GM19463 (cell line): ENCODE data around the gene STX18.
"Not testable (repeated sequence)": the region's sequence is repeated elsewhere in the genome, so short reads cannot be mapped to it uniquely, and the experiment has no call there.

ENCODE experiments used
- ATAC-seq: cut with Tn5 transposase; IDR thresholded peaks from one replicate; pipeline ENCODE4 v1.9.1; 2021; ENCODE audit warnings: mild to moderate bottlenecking, moderate library complexity; ENCODE audit not compliant: unreplicated experiment

STX18 gene

DNA sequence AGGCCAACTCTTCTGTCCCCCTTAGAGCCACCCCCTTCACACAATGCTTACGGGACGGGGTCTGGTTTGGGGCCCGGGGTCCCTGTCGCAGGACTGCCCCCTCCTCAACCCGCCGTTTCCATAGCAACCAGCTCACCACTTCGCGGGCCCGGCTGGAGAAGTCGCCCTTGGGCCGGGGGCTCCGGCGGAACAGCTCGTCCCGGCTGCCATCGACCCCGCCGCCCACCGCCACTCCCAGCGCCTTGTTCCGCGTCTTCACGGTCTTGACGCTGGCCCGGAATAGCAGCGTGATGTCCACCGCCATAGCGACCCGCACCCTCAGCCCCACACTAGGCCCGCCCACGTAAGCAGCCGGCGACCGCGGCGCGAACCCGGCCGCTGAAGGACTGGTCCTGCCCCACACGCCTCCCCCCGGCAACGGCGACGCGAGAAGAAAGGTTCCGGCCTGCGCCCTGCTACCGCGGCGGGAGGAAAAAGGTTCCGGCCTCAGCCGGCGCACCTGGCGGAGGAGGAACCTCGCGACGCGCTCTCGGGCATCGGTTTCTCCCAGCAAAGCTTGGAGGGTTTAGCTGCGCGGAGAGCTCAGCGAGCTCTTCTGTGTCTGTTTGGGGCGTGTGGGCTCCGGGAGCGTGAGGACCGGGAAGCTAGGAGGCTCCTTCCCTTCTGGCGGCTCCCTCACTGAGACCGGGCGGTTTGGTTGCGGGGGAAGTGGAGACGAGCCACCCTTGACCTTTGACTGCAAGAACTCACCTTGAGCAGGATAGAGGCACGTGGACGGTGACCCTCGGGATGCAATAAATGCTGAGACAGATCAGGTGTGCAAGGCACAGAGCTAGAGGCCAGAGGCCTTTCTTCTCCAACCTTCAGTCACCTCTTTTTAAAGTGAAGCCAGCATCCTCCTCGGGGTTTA, at the start of gene STX18:
Gene STX18, minus strand, starts transcription at position 388 of the 910 bp plus-strand sequence. Its CDS starts 84 bp downstream, at position 304.
- ATAC-seq: peak; percentile 93

DNA sequence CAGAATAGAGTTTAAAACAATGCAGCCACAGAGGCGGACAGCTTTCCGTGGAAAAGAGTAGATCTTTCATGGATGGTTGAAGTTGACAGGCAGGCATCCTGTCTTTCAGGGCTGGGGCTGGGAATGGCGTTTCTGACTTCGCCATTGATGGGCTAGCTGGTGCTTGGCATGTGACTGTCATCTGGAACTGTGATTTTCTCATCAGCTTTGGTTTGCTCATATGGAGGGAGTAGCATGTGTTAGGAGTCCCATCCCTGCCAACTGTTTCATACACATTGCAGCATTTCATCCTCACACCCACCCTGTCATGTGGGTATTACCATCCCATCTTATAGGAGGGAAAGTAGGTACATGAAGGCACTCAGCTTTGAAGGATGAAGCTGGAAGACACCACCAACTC, 49.2 kb upstream of the STX18 start:
- ATAC-seq: no peak

DNA sequence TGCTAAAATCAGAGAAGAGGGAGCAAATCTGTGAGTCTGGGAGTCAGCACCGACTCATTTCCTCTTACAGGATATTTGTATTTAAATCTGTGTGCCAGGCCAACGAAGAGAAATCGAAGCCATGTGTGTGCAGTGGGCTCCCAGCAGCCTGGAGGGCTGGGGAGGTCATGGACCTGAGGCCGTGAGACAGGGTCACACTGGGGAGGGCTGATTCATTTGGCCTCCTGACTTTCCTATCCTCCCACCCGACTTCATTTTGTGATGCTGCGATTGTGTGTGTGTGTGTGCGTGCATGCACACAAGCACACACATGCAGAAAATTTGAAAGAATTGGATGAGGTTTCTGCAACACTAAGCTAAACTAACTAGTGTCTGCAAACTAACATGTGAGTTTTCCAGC, 48.7 kb upstream of the STX18 start:
- ATAC-seq: no peak

DNA sequence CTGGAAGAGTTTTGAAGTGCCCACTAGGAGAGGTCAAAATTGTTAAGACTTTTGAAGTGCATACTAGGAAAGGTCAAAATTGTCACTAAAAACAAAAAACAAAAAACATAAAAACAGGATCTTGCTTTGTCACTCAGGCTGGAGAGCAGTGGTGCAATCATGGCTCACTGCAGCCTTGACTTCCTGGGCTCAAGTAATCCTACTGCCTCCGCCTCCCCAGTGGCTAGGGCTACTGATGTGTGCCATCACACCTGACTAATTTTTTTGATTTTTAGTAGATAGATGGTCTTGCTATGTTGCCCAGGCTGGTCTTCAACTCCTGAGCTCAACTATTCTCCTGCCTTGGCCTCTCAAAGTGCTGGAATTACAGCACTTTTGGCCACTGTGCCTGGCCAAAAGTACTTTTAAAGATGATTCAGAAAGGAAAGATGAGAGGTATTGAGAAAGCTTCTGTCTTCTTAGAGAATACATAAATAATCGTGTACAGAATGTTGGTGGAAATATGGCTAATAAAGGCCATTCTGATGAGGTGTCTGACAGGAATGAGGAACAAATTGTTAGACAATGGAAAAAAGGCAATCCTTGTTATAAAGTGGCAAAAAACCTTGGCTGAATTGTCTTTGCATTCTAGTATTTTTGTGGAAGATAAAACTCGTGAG, 43.3 kb upstream of the STX18 start:
- no peak for ATAC-seq

DNA sequence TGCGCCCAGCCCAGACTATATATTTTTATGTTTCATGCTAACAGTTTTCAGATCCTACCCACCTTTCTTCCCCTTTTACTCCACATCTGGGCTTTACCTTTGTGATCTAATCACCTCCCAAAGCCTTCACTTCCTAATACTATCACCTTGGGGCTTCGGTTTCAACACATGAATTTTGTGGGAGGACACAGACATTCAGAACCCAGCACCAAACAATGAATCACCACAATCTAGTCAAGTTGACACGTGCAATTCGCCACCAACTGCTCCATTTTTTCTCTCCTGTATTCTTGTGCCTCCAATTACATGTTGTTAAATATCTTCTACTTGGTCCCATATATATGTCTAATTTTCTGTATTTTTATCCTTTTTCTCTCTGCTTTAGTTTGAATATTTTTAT, 41.8 kb upstream of the STX18 start:
- ATAC-seq: no peak

DNA sequence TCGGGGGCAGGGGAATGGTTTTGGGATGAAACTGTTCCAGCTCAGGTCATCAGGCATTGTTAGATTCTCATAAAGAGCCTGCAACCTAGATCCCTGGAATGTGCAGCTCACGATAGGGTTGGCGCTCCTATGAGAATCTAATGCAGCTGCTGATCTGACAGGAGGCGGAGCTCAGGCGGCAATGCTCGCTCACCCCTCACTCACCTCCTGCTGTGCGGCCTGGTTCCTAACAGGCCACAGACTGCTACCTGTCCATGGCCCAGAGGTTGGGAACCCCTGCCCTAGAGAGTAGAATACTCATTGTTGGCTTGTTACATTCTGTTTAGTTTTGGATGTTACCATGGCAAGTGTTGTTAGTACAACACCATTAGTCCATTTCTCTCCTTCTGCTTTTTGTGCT, 40.8 kb upstream of the STX18 start:
- no peak for ATAC-seq

DNA sequence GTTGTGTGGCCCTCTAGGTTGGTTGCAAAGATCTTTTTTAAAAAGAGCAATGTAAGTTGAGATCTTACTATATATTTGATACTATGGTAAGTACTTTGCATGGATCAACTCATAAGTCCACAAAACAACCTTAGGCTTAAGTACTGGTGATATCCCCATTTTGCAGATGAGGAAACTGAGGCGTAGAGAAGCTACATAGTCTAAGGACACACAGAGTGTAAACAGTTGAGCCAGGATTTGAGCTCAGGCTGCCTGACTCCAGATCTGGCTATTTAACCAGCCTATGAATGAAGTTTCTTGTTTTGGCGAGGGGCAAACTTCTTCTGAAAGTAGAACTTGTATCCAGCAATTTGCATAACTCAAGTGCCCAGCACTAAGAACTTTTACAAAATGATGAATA, 38.6 kb upstream of the STX18 start:
- ATAC-seq: no peak

DNA sequence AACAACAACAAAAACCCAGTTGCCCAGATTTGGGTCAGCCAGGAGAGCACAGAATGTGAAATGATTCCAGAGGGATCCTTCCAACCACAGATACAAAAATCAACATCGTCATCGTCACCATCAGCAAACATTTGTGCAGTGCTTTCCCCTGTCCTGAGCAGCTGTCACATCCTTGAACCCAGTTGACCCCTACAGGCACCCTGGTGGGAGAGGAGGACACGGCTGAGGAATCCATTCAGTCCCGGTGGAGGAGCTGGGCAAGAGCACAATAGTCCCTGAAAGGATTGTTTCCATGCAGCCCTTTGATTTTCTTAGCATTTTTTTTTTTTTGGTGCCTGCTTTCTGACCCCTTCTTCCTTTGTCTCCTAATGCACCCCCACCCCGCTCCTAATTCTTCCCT, 37.1 kb upstream of the STX18 start:
- ATAC-seq: no peak

DNA sequence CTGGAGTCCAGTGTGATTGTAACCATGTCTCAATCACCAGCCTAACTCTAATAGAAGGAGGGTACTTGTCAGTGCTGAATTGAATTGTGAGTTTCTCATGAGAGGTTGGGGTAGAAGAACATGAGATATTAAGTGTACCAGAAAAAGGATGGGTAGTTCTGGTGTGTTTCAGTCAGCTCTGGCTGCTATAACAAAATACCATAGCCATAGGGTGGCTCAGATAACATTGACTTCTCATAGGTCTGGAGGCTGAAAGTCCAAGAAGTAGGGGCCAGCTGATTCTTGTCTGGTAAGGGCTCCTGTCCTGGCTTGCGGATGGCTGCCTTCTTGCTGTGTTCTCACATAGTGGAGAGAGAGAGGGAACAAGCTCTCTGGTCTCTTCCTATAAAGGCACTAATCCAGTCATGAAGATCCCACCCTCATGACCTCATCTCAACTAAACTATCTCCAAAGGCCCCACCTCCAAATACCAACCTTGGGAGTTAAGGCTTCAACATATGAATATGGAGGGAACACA, 35.6 kb upstream of the STX18 start:
- ATAC-seq: no peak

DNA sequence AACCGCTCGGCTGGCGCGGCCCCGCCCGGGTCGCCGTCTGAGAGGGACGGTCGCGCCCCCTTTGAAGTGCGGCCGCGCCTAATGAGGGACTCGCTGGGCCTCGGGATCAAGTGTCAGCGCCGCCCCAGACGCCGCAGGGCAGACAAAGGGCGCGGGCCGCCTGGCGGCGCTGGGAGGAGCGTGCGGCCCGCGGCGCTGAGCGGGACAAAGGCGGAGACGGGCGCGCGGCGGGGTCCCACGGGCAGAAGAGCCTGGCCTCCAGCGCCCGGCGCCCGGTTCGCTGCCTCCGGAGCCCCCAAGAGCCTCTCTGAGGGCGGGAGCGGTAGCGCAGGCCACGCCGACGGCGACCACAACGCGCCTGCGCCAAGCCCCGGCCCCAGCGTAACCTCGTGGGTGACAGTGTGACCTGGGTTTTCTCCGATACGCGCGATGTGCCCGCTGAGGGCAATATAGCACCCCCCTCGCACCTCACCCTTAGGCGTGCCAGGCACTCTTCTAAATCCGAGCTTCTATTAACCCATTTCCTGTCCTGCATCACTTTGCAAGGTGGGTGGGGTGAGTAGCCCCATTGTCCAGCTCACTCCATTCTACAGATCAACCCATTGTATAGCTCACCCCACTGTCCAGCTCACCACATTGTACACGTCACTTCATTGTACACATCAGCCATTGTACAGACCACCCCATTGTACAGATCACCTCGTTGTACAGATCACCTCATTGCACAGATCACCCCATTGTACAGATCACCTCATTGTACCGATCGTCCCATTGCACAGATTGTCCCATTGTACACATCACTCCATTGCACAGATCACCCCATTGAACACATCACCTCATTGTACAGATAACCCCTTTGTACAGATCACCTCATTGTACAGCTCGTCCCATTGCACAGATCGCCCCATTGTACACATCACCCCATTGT, 33.7 kb upstream of the STX18 start:
- ATAC-seq: peak; percentile 85

DNA sequence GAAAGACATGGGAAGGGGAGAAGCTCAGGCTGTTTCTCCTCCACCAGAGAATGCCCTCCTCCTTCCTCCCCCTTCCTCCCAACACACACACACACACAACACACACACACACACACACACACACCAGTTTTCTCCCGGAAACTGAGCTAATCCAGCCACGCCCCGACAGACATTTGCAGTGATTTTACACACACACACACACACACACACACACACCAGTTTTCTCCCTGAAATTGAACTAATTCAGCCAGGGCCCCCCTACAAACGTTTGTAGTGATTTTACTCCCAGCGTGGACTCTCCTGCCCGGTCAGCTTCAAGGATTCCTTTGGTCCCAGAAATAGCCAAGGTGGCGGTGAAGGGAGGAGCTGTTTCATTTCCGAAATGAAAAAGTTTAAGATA, 32.9 kb upstream of the STX18 start:
- ATAC-seq: no peak

DNA sequence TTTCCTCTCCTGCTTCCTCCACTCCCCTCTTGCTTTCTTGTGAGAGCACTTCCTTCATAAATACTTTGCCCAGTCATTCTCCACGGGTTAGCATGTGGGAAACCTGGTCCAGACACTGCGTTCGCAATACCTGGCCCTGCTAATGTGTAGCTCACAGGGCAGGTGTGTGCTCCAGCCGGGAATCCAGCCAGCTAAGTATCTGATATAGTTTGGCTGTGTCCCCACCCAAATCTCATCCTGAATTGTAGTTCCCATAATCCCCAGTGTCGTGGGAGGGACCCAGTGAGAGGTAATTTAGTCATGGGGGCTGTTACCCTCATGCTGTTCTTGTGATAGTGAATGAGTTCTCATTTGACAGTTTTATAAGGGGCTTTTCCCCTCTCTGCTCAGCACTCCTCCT, 32.2 kb upstream of the STX18 start:
- ATAC-seq: no peak

DNA sequence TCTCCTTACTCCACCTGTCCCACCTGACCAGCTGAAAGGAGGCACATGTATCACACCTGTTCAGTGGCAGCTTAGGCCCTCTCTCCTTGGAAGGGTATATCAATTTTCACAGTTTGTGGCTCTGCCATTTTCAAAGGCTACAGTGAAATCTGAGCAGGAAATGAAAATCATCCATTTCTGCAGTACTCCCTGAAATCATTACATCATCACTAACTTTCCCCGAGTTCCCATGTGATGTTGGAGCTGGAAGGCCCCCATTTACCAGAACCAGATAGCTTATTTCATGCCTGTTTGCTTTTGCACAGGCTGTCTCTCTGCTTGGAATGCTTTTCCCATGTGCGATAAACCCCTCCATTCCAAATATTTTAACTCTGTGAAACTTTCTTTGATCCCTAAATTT, 31.0 kb upstream of the STX18 start:
- no peak for ATAC-seq

DNA sequence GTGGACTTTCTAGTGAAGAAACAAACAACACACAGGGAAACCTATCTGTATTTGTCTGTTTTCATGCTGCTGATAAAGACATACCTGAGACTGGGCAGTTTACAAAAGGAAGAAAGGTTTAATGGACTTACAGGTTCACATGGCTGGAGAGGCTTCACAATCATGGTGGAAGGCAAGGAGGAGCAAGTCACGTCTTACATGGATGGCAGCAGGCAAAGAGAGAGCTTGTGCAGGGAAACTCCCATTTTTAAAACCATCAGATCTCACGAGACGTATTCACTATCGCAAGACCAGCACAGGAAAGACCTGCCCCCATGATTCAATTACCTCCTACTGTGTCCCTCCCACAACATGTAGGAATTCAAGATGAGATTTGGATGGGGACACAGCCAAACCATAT, 28.0 kb upstream of the STX18 start:
- not testable (repeated sequence) for ATAC-seq

DNA sequence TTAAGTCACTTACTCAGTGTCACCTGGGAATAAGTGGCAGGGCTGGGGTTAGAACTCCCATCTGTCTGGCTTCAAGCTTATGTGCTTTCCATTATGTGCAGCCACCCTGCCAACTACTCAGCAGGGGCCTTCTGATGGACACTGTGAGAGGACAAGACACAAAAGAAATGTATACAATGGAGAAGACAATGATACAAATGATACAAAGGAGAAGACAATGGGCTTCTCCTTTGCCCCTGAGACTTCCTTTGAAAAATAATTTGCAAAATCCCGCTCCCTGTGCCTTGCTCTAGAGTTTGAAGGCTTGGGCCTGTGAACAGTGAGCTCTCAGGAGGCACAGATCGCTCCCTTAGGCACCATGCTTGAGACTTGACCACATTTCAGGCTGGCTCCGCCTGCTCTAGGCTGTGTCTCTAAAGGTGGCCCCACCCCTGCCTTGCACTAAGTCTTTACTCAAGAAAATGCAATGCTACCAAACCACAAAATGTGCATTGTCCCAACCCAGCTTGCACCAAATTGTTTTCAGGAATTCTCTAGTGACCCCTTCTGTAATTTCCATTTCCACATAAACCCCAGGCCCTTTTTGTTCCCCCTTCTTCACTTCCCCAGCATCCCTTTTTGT, 27.1 kb upstream of the STX18 start:
- ATAC-seq: no peak

DNA sequence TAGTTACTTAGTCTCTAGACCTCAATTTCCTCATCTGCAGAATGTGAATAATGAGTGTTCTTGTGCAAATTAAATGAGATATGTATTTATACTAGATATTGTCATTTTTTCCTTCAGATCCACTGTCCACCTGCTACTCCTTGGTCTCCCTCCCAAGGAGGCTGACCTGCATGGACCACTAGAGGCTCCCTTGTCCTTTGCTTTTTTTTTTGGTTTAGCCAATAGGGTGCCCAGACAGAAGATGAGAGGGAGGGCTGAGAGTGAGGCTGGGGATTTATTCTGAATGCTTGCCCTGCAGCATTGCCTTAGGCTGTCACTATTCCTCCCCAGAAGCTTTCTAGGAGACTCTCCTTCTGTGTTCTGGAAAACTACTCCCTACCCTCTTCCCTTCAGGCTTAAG, 24.5 kb upstream of the STX18 start:
- peak; percentile 48 for ATAC-seq

DNA sequence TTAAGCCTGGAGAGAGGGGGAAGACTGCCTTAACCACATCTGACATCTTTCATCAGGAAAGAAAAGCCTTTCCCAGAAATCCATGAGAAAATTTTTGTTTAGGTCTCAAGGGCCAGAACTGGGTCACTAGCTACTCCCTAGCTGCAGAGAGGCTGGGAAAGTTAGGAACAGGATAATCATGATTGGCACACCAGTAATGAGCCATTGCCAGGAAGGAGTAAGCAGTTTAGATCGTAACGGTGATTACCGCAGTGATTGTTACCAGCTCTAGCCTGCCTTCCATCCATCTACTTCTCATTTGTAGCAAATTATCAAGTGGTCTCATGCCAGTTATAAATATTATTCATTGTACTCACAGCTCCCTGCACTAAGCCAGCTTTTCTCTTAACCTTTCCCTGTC, 22.7 kb upstream of the STX18 start:
- ATAC-seq: no peak

DNA sequence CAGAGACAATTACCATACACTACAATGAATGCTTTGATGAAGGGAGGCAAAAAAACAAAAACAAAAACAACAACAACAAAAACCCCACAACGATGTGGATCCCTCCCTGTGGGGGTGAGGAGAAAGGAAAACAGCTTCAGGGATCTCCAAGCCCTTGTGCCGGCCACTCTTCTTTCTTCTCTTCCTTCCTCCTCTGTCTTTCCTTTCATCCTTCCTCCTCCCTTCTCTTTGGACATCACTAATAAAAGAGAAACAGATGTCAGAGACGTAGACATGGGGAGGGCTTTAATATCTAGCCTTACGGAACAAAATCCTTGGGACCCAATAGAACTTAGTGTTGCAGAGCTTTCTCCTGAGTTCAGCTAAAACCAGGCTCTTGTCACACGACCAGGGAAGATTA, 18.8 kb upstream of the STX18 start:
- no peak for ATAC-seq

DNA sequence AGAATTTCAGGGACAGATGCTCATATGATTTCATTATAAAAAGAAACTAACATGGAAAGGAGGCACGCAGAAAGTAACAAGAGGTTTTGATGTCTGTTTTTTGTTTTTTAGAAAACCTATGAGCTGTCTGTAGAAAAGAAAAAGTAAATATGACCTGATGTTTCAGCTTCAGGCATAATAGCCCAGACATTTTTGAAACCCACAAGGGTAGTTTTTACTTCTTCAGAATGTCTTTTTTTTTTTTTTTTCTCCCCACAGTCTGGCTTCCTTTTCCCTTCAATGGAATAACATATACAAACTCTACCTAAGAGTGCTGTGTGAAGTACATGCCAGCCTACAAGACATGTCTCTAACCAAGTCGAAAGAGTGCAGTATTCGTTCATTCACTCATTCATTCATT, 18.3 kb upstream of the STX18 start:
- ATAC-seq: no peak

DNA sequence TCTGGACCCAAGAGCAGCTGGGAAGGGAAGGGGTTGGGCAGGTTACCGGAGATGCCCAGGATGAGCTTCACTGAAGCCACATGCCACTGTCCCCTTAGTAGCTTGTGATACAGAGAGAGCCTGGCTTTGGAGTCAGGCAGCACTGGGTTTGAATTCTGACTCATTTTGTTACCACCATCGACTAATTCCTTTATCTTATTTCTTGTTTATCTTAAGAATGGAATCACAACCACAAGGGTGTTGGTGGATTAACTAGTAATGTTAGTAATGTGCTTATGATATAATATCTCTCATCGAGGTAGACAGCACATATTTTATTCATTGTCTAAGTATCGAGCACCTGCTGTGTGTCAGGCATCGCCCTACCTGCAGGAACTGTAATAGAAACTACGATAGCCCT, 17.7 kb upstream of the STX18 start:
- no peak for ATAC-seq

DNA sequence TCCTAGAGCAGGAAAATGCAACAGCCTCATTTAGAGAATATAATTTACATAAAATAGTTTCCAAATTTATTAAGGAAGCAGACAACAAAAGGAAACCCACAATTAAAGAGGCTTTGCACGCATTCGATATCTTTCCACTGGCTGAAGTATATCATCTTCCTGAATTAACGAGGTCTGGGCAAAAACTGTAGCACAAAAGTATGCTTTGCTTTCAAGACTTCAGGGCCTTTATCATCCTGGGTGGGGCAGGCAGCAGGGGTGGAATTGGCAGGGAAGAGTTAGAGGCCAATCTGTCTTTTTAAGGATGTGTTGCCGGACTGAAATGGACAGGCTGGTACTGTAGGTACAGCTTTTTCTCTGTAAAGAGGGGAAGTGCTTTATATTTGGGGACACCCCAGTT, 17.0 kb upstream of the STX18 start:
- ATAC-seq: no peak
